ENCODE results near the gene SAPCD1.

GRCh38 chr6:31792761-31793171 lies 30.3 kb downstream of the SAPCD1 start:
- TF ChIP-seq POLR2A (IDR thresholded peaks at IDR 0.05; ENCODE audit: low read depth, low read length), result no peak
- no peak for TF ChIP-seq POLR2AphosphoS5 (IDR thresholded peaks at IDR 0.05; ENCODE audit: low read depth, low read length)
- no peak for TF ChIP-seq SPI1 (IDR thresholded peaks at IDR 0.05; ENCODE audit: low read depth, low read length)

All from GM12891 (cell line).